ENCODE results near the gene CDR2L. TPM values are rescaled to one million over a fixed set of nuclear protein-coding genes. Genes with fewer than 3 reads are reported as not detected.
A peak's percentile ranks its signal among the peaks of the same experiment; 100 is the strongest.

CDR2L gene
- total RNA-seq, 1 experiment from 2014 or later = 31.0 TPM

DNA sequence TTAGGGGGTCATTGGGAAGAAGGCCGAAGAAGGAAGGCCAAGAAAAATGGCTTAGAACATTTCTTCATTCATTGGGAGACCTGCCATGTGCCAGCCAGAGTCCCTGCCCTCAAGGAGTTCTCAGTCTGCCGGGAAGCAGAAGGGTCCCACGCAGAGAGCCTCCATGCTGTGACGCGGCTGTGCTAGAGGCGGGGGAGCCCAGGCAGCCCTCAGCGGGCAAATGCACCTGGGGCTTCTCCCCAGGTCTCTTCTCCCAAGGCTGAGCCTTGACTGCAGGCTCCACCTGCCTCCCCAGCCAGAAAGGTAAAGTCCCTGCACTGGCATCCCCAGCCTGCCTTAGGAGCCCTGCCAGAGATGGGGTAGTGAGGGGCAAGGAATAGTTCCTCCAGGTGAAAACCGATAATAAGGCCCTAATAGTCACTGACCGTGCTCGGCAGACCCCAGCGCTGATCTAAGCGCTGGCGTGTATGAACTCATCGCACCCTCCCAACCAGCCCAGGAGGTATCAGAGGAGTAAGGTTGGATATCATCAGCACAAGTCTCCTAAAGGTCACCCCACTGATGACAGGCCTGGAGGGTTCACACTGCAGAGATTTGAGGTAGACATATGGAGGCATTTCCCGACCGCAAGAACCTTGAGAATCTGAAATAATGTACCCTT lies 6.0 kb upstream of the CDR2L start:
- Mint-ChIP-seq H3K4me3 (peak overlapping the region; percentile 83), H3K27me3 (ENCODE audit: low read depth) (peaks cover 33% of the 10 kb centered on the region), H3K9me3 (no peaks in the 10 kb centered on the region), H3K27ac (peak overlapping the region; percentile 92), H3K36me3 (no peaks in the 10 kb centered on the region), H3K4me1 (peaks cover 14% of the 10 kb centered on the region)
- POLR2A ChIA-PET = no interaction called here
- DNase-seq (ENCODE audit: low spot score) (no peak), ATAC-seq (no peak; the same call in 1 of the 2 replicates)
- TF ChIP-seq ATF2 (CRISPR knock-in tag; IDR thresholded peaks at IDR 0.05; ENCODE audit: borderline replicate concordance, low read depth) = no peak
- TF ChIP-seq AR (CRISPR knock-in tag; IDR thresholded peaks at IDR 0.05) = no peak
- no peak for TF ChIP-seq TP53 (CRISPR knock-in tag; IDR thresholded peaks at IDR 0.05)
- no peak for TF ChIP-seq ATF6 (CRISPR knock-in tag; IDR thresholded peaks at IDR 0.05)
- TF ChIP-seq, protein P1, sequence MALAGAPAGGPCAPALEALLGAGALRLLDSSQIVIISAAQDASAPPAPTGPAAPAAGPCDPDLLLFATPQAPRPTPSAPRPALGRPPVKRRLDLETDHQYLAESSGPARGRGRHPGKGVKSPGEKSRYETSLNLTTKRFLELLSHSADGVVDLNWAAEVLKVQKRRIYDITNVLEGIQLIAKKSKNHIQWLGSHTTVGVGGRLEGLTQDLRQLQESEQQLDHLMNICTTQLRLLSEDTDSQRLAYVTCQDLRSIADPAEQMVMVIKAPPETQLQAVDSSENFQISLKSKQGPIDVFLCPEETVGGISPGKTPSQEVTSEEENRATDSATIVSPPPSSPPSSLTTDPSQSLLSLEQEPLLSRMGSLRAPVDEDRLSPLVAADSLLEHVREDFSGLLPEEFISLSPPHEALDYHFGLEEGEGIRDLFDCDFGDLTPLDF (CRISPR knock-in tag; IDR thresholded peaks at IDR 0.05) = no peak
- no peak for TF ChIP-seq GABPB1 (CRISPR knock-in tag; IDR thresholded peaks at IDR 0.05)
- TF ChIP-seq ZNF263 (CRISPR knock-in tag; IDR thresholded peaks at IDR 0.05; ENCODE audit: low read depth) = no peak
- TF ChIP-seq ZNF317 (CRISPR knock-in tag; IDR thresholded peaks at IDR 0.05; ENCODE audit: borderline replicate concordance, low read depth) = no peak
- TF ChIP-seq IRF2 (CRISPR knock-in tag; IDR thresholded peaks at IDR 0.05; ENCODE audit: borderline replicate concordance, low read depth) = no peak
- no peak for TF ChIP-seq CDX4 (CRISPR knock-in tag; IDR thresholded peaks at IDR 0.05; ENCODE audit: borderline replicate concordance)
- no peak for TF ChIP-seq EMX1 (CRISPR knock-in tag; IDR thresholded peaks at IDR 0.05)
- no peak for TF ChIP-seq SOX15 (CRISPR knock-in tag; IDR thresholded peaks at IDR 0.05)
- no peak for TF ChIP-seq ZBTB21 (CRISPR knock-in tag; IDR thresholded peaks at IDR 0.05; ENCODE audit: borderline replicate concordance)
- TF ChIP-seq ETV6 (CRISPR knock-in tag; IDR thresholded peaks at IDR 0.05) = no peak
- TF ChIP-seq, protein P2, sequence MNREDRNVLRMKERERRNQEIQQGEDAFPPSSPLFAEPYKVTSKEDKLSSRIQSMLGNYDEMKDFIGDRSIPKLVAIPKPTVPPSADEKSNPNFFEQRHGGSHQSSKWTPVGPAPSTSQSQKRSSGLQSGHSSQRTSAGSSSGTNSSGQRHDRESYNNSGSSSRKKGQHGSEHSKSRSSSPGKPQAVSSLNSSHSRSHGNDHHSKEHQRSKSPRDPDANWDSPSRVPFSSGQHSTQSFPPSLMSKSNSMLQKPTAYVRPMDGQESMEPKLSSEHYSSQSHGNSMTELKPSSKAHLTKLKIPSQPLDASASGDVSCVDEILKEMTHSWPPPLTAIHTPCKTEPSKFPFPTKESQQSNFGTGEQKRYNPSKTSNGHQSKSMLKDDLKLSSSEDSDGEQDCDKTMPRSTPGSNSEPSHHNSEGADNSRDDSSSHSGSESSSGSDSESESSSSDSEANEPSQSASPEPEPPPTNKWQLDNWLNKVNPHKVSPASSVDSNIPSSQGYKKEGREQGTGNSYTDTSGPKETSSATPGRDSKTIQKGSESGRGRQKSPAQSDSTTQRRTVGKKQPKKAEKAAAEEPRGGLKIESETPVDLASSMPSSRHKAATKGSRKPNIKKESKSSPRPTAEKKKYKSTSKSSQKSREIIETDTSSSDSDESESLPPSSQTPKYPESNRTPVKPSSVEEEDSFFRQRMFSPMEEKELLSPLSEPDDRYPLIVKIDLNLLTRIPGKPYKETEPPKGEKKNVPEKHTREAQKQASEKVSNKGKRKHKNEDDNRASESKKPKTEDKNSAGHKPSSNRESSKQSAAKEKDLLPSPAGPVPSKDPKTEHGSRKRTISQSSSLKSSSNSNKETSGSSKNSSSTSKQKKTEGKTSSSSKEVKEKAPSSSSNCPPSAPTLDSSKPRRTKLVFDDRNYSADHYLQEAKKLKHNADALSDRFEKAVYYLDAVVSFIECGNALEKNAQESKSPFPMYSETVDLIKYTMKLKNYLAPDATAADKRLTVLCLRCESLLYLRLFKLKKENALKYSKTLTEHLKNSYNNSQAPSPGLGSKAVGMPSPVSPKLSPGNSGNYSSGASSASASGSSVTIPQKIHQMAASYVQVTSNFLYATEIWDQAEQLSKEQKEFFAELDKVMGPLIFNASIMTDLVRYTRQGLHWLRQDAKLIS (CRISPR knock-in tag; IDR thresholded peaks at IDR 0.05; ENCODE audit: borderline replicate concordance) = no peak
- CTCF ChIA-PET = interaction anchor here (1.8 kb wide), 1 partner anchor 23 kb away, joined by 4 read pairs; no protein-coding TSS in a partner anchor

Measured in WTC11 (cell line).